ENCODE measurements around the gene PDZRN3. TPM values are rescaled to one million over a fixed set of nuclear protein-coding genes. Genes with fewer than 3 reads are reported as not detected.

The PDZRN3 gene
- total RNA-seq, 1 experiment from 2014 or later = 0.17 TPM

DNA sequence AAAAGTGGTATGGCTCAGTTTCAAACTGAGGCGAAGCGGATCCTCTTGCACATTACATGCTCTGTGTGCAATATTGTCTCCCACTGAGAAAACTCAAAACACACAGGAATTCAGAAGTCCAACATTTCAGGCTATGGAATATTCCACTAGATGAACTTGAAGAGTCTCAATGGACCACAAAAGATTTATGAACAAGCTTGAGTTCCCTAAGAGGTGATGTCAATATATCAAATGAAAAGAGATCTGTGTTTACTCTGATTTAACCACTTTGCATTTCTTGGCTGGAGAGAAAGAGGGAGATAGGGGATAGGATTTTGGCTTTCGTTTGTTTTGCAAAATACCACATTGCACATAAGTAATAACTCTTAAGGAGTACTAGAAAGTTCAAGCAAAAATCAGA, 20.3 kb downstream of the PDZRN3 start:
- ChIA-PET RAD21 (ENCODE audit: low non-redundant PET in 1 of 2, low total read pairs in 2 of 2, uncharacterized antibody in 2 of 2, unreplicated experiment in 2 of 2) (no interaction called here), POLR2A (no interaction called here), CTCF (no interaction called here)
- Histone ChIP-seq H3K4me2 (ENCODE audit: low read length) (no peak overlapping the region), H3K27ac (ENCODE audit: low read depth, low read length) (no peak overlapping the region), H3K9me3 (ENCODE audit: control insufficient read depth in 1 of 2, insufficient read depth in 1 of 2, low read depth in 1 of 2, low read length in 2 of 2) (no peaks in the 10 kb centered on the region; a peak in 1 of 4 replicates), H3K9ac (ENCODE audit: low read length) (no peak overlapping the region), H3K4me3 (replicated peaks in 1 of 2; ENCODE audit: low read depth in 1 of 2, low read length in 2 of 2) (no peak overlapping the region), H3K79me2 (ENCODE audit: insufficient read depth, low read length) (no peaks in the 10 kb centered on the region), H3K4me1 (ENCODE audit: control insufficient read depth in 1 of 2, insufficient read depth in 2 of 2, low read length in 2 of 2) (no peaks in the 10 kb centered on the region), H3K9me2 (ENCODE audit: insufficient read depth) (no peaks in the 10 kb centered on the region), H4K20me1 (ENCODE audit: insufficient read depth) (no peaks in the 10 kb centered on the region), H3K27me3 (ENCODE audit: insufficient read depth, low read length) (no peaks in the 10 kb centered on the region), H2AFZ (ENCODE audit: low read depth, low read length, poor library complexity, severe bottlenecking) (no peak overlapping the region), H3K36me3 (ENCODE audit: control insufficient read depth in 1 of 2, insufficient read depth in 2 of 2, low read length in 2 of 2) (no peaks in the 10 kb centered on the region)
- intact Hi-C loops (cut with micrococcal nuclease) = no loop called here
- ATAC-seq = no peak
- no peak for DNase-seq (ENCODE audit: low read depth, low spot score)
- BruUV-seq (replicated peaks) = no TSS peak
- TF ChIP-seq, protein P1, sequence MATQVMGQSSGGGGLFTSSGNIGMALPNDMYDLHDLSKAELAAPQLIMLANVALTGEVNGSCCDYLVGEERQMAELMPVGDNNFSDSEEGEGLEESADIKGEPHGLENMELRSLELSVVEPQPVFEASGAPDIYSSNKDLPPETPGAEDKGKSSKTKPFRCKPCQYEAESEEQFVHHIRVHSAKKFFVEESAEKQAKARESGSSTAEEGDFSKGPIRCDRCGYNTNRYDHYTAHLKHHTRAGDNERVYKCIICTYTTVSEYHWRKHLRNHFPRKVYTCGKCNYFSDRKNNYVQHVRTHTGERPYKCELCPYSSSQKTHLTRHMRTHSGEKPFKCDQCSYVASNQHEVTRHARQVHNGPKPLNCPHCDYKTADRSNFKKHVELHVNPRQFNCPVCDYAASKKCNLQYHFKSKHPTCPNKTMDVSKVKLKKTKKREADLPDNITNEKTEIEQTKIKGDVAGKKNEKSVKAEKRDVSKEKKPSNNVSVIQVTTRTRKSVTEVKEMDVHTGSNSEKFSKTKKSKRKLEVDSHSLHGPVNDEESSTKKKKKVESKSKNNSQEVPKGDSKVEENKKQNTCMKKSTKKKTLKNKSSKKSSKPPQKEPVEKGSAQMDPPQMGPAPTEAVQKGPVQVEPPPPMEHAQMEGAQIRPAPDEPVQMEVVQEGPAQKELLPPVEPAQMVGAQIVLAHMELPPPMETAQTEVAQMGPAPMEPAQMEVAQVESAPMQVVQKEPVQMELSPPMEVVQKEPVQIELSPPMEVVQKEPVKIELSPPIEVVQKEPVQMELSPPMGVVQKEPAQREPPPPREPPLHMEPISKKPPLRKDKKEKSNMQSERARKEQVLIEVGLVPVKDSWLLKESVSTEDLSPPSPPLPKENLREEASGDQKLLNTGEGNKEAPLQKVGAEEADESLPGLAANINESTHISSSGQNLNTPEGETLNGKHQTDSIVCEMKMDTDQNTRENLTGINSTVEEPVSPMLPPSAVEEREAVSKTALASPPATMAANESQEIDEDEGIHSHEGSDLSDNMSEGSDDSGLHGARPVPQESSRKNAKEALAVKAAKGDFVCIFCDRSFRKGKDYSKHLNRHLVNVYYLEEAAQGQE (IDR thresholded peaks at IDR 0.05; ENCODE audit: low read depth) = no peak
- TF ChIP-seq YY1 (IDR thresholded peaks at IDR 0.05; ENCODE audit: extremely low read depth, insufficient replicate concordance, low read depth, low read length) (no peak), RAD21 (IDR thresholded peaks at IDR 0.05; ENCODE audit: low read depth) (no peak), POLR2A (IDR thresholded peaks at IDR 0.05; ENCODE audit: borderline replicate concordance, extremely low read depth, insufficient read depth, insufficient read length) (no peak), EZH2phosphoT487 (IDR thresholded peaks at IDR 0.05; ENCODE audit: borderline replicate concordance) (no peak), POLR2AphosphoS5 (IDR thresholded peaks at IDR 0.05; ENCODE audit: low read depth, low read length) (no peak), MAX (IDR thresholded peaks at IDR 0.05) (no peak)

Measured in HCT116 (cell line).